Measurements from ENCODE around the gene PRR19.
"Not testable (repeated sequence)": the region's sequence is repeated elsewhere in the genome, so short reads cannot be mapped to it uniquely, and the experiment has no call there.

Gene PRR19

DNA sequence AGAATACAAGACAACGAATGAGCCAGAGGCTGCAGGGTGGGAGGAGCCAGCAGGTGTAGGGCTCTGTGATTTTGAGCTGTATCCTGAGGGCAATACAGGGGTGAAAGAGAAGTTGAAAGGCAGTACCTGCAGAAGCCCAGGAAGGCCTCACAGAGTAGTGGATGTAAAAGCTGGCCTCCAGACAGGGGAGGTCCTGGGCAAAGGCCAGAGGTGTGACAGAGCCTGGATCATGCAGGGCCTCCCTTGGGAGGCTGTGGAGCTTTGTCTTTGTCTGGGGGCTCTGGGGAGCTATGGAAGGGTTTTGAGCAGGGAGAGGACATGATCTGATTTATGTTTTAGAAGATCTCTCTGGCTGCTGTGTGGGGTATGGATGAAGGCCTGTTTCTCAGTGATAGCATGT lies 26.2 kb downstream of the PRR19 start:
- DNase-seq: no peak

DNA sequence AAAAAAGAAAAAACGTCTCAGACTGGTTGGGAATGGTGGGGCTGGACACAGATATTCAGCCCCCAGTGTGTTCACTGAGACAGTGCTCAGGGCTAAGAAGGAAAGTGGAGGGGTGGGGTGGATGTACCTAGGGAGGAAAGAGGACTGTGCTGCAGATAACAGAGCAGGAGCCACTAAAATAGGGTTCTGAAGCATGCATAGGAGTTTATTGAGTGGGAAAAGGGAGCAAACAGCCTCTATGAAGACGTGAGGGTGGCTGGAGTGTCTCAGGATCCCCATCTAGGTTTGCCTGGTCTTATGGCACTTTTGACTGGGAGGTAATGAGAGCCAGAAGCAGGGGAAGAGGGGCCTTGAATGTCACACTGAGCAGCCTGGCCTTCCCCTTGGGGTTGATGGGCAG lies 26.9 kb downstream of the PRR19 start:
- DNase-seq: no peak

DNA sequence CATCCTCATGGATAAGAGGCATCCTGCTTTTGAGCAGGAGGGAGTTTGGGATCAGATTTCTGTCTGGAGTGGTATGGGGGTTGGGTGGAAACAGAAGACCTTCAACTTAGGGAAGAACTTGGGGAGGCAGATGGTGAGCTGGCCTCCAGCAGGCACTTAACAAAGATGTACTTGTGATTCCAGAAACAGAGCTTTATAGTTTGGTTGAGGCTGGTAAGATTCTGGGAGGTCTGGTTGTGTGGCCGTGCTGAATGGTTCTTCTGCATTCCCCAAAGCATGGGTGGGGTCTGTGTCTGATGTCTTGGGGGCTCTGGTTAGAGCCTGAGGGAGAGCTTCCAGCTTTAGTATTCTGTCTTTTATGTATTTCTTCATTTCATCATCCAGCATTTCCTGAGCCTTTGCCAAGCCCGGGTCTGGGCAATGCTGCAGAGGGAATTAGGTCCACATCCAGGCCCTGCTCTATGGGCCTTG lies 28.3 kb downstream of the PRR19 start:
- no peak for DNase-seq

DNA sequence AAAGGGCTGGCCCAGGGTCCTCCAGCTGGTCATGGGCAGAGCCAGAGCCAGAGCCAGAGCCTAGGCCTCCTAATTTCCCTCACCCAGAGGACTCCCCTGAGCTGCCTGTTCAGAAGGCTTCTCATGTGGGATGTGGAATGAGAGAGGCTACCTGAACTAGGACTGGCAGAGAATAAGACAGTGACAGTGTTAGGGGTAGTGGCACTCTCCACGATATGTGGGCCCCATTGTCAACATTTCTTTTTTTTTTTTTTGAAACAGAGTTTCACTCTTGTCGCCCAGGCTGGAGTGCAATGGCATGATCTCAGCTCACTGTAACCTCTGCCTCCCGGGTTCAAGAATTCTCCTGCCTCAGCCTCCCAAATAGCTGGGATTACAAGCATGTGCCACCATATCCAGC lies 29.4 kb downstream of the PRR19 start:
- DNase-seq: not testable (repeated sequence)

DNA sequence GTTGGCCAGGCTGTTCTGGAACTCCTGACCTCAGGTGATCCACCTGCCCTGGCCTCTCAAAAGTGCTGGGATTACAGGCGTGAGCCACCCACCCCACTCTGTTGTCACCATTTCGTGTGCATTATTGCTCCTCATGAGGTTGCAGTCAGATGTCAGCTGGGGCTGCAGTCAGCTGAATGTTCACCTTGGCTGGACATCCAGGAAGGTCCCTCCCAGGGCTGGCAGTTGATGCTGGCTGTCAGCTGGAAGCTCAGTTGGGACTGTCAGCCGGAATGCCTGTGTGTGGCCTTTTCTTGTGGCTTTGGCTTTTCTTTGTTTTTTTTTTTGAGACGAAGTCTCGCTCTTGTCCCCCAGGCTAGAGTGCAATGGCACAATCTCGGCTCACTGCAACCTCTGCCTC lies 30.1 kb downstream of the PRR19 start:
- DNase-seq: no peak

DNA sequence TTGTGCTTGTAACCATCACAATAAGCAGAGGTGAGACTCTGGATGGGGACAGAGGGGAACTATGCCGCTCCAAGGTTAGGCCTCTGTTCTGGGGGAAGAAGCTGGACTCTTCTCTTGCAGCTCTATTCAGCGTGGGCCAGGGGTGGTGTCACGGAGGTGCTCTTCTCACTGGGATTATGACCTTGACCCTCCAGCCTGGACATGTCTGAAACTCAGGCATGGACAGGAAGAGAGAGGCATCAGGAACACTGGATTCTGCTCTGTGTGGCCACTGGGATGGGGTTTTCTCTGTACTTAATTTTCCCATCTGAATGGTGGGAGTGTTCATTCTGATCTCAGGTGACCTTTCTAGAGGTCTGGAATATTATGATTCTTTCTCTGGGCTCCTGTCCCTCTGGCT lies 31.1 kb downstream of the PRR19 start:
- no peak for DNase-seq

DNA sequence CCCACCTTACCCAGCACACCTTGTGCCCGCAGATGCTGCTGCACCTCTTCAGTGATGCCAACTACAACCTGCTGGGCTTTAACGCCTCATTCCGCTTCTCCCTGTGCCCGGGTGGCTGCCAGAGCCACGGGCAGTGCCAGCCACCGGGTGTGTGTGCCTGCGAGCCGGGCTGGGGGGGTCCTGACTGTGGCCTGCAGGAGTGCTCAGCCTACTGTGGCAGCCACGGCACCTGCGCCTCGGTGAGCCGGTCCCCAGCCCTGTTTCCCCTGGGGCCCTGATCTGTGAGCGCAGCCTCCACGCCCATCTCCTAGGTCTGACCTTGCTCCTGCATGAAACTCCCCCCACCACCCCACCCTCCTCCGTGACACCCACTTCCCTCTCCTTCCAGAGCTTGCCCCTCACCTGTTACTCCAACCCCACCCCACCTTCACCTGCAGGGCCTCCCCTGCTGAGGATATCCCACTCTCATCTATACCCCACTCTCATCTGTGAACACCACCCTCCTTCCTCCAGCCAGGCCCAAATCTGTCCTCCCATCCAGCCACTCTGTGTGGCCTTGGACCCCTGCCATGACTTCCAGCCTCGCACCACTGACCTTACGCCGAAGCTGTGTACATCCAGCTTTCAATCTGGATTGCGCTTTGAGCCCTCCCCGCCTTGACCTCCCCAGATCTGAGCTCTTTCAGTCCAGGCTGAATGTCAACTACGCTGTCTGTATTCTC lies 32.2 kb downstream of the PRR19 start:
- DNase-seq: no peak

DNA sequence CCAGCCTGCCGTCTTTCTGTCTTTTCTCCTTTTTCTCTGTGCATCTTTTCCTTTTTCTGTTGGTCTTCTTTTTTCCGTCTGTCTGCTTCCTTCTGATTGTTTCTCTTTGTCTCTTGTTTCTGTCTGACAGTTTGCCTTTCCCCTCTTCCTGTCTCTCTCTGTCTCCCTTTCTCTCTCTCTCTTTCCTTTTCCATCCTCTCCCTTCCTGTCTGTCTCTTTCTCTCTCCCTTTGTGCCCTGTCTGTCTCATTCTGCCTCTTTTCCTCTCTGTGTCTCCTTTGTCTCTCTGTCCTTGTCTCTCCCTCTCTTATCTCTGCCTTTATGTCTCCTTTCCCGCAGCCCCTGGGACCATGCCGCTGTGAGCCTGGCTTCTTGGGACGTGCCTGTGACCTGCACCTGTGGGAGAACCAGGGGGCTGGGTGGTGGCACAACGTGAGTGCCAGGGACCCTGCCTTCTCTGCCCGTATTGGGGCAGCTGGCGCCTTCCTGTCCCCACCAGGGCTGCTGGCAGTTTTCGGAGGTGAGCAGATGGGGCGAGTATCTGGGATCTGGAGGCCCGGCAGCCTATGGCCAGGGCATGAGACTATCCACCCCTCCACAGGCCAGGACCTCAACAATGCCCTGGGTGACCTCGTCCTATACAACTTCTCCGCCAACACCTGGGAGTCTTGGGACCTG lies 32.9 kb downstream of the PRR19 start:
- DNase-seq: no peak

DNA sequence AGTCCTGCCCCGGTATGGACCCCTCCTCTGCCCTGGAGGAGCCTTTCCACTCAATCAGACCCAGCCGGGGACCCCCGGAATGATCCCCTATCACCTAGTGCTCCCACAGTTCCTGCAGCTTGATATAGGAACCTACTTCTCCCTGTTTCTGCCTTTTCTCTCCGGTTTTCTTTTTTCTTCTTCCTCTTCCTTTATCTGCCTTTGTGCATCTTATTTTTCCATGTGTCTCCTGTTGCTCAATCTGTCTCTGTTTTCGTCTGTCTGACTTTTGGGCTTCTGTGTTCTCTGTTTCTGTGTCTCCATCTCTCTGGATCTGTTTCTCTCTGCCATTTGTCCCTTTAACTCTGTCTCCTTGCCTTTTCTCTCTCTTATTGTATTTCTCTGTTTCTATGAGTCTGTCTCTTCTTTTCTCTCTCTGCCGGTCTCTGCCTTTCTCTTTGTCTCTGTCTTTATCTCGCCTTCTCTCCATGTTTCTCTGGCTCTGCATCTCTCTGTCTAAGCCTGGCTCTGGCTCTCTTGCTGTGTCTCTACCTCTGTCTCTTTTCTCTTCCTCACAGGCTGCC lies 33.5 kb downstream of the PRR19 start:
- no peak for DNase-seq

DNA sequence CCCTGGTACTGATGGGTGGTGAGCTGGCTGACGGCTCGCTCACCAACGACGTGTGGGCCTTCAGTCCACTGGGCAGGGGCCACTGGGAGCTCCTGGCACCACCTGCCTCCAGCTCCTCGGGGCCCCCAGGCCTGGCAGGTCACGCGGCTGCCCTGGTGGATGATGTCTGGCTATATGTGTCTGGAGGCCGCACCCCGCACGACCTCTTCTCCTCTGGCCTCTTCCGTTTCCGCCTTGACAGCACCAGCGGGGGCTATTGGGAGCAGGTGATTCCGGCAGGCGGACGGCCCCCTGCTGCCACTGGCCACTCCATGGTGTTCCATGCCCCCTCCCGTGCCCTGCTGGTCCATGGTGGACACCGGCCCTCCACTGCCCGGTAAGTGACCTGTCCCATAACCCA lies 34.0 kb downstream of the PRR19 start:
- no peak for DNase-seq

DNA sequence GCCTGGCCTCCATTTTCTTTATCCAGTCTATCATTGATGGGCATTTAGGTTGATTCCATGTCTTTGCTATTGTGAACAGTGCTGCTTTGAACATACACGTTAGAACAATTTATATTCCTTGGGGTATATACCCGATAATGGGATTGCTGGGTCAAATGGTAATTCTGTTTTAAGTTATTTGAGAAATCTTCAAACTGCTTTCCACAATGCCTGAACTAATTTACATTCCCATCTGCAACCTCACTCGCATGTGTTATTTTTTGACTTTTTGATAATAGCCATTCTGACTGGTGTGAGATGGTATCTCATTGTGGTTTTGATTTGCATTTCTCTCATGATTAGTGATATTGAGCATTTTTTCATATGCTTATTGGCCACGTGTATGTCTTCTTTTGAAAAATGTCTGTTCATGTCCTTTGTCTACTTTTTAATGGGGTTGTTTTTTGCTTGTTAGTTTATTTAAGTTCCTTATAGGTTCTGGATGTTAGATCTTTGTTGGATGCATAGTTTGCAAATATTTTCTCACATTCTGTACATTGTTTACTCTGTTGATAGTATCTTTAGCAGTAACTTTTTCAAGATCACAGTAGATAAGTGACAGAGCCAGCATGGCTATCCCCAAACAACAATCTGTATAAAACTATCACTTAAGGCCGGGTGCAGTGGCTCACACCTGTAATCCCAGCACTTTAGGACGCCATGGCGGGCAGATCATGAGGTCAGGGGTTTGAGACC lies 37.4 kb downstream of the PRR19 start:
- DNase-seq: not testable (repeated sequence)

DNA sequence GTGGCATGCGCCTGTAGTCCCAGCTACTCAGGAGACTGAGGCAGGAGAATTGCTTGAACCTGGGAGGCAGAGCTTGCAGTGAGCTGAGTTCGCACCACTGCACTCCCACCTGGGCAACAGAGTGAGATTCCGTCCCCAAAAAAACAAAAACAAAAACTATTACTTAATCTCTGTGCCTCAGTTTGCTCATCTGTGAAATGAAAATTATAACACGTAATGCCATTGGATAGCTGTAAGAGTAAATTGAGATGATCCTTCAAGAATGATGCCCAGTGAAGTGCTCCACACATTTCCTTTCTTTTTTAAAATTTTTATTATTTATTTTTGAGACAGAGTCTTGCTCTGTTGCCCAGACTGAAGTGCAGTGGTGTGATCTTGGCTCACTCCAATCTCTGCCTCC lies 38.0 kb downstream of the PRR19 start:
- not testable (repeated sequence) for DNase-seq

DNA sequence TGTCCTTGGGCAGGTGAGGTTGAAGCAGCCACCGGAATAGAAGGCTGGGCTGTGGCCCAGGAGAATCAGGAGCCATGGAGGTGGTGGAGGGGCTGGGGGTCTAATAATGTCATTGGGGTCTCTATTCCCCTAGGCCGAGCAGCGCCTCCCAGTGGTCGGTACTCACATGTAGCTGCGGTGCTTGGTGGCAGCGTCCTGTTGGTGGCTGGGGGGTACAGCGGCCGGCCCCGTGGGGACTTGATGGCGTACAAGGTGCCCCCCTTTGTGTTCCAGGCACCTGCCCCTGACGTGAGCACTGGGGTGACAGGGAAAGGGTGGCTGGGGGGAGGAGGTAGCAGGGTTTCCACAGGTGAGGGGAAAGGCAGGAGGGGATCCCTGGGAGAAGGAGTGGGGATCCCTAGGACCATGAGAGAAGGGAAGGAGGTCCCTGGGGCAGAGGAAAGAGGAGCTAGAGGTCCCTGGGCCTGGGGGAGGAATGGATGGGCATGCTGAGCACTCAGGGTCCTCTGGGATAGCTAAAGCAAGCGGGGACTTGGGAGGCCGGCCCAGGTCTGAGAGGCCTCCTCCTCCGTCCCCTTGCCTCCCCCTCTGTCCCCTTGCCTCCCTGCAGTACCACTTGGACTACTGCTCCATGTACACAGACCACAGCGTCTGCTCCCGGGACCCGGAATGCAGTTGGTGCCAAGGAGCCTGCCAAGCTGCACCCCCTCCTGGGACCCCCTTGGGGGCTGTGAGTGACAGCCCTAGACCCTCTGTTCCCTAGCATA lies 41.6 kb downstream of the PRR19 start:
- no peak for DNase-seq

DNA sequence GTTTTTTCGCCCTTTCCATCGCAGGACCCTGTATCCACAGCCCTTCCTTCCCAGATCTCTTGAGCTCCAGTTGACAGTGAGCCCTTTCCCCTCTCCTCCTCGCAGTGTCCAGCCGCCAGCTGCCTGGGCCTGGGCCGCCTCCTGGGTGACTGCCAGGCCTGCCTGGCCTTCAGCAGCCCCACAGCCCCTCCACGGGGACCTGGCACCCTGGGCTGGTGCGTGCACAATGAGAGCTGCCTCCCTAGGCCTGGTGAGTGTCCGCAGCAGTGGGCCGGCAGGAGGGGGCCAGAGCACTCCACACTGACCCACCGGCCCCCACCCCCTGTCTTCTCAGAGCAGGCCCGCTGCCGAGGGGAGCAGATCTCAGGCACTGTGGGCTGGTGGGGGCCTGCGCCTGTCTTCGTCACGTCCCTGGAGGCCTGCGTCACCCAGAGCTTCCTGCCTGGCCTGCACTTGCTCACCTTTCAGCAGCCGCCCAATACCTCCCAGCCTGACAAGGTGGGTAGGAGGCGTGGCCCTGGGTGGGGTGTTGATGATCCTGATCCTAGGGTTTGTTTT lies 42.5 kb downstream of the PRR19 start:
- DNase-seq: no peak

DNA sequence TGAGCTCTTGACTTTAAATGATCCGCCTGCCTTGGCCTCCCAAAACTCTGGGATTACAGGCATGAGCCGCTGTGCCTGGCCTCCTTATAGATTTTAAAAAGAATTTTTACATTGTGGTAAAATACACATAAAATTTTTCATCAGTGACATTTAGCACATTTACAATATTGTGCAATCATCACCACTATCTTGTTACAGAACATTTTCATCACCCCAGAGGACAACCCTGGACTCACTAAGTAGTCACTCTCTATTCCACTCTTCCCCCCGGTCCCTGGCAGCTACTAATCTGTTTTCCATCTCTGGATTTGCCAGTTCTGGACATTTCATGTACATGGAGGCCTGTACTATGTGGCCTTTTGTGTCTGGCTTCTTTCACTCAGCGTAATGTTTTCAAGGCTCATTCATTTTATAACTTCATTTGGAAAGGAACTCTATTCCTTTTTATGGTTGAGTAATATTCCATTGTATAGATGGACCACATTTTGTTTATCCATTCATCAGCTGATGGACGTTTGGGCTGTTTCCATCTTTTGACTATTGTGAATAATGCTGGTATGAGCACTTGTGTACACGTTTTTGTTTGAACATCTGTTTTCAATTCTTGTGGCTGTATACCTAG lies 43.4 kb downstream of the PRR19 start:
- DNase-seq: peak in 1 of 4 experiments; percentile 7

DNA sequence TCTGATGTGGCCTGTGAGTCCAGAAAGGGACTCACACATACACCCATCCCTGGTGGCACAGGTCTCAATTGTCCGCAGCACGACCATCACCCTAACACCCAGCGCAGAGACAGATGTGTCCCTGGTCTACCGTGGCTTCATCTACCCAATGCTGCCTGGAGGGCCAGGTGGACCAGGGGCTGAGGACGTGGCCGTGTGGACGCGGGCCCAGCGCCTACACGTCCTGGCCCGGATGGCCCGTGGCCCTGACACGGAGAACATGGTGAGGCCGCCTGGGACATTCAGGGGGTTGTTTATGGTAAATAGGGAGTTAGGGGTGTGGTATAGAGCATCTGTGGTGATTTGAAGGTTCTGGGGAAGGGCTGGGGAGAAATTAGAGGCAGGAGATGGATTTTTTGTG lies 46.3 kb downstream of the PRR19 start:
- DNase-seq: no peak

DNA sequence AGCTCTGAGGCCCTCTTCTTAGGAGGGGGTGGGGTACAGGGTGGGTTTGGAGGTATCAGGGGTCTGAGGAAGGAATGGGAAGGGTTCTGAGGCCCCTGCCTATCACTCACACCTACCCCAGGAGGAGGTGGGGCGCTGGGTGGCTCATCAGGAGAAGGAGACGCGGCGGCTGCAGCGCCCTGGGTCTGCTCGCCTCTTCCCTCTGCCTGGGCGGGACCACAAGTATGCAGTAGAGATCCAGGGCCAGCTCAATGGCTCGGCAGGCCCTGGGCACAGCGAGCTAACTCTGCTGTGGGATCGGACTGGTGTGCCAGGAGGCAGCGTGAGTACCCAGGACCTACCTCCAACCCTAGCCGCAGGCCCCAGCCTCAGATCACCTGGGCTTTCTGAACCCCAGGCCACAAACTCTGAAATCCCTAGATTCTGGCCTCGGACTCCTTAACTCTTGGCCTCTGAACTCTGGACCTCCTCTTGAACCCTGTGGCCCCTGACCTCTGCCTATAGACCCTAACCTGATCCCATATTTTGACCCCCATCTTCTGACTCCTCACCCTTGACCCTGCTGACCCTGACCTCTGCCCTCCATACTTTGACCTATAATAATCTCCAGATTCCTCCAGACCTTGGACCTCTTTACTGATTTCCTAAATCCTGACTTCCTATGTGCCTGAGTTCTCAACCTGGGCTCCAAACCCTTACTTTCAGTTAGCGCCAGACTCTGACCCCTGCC lies 47.6 kb downstream of the PRR19 start:
- no peak for DNase-seq

DNA sequence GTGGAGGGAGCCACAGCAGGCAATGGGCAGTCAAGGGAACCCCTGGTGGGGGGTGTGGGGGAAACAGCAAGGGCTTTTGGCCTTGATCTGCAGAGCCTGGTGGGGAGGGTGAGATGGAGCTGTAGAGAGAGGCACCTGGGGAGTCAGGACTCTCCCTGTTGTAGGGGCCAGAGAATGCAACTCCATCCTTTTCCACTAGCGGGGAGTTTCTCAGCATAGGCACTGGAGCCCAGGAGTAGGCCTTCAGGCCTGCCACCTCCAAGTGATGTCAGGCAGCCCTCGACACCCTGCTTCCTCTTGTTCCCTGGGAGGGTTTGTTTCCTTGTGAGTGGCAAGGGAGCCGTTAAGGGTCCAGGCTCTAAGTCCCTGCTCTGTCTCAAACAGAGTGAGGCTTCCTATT lies 48.5 kb downstream of the PRR19 start:
- DNase-seq: no peak

DNA sequence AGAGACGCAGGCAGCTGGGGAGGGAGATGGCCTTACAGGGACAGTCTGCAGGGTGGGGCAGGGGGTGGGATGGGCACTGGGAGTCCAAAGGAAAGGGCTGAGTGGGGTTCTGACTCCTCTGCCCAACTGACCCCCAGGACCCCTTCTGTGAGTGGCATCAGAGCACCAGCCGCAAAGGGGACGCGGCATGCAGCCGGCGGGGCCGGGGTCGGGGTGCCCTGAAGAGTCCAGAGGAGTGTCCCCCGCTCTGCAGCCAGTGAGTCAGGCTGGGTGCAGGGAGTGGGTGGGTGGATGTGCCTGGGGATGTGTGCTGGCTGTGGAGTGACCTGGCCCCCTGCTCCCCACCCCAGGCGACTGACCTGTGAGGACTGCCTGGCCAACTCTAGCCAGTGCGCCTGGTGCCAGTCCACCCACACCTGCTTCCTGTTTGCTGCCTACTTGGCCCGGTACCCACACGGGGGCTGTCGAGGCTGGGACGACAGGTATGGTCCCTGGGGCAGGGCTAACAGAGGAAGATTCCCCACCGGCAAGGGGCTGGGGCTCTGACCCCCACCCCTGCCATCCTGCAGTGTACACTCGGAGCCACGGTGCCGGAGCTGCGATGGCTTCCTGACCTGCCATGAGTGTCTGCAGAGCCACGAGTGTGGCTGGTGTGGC lies 49.3 kb downstream of the PRR19 start:
- DNase-seq: no peak

All from suppressor macrophage (primary cell).